ENCODE results near the gene MYOG.

MYOG gene

DNA sequence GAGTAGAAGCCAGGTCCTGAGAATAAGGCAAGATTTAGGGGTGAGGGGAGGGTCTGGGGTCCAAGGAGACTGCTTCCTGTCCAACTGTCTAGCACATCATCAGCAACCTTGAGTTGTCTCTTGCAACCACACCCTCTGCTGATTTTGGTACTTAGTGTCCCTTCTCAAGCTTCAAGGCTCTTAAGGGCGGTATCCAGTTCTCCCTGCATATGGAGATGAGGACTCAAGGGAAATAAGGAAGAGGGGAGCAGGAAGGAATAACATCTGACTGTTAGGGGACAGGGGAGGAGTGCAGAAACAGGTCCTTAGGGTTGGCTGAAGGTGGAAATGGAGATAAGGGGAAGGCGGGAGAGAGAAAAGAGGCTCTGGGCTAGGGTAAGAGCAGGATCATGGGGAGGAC, 12.3 kb downstream of the MYOG start:
- TF ChIP-seq, protein P1, sequence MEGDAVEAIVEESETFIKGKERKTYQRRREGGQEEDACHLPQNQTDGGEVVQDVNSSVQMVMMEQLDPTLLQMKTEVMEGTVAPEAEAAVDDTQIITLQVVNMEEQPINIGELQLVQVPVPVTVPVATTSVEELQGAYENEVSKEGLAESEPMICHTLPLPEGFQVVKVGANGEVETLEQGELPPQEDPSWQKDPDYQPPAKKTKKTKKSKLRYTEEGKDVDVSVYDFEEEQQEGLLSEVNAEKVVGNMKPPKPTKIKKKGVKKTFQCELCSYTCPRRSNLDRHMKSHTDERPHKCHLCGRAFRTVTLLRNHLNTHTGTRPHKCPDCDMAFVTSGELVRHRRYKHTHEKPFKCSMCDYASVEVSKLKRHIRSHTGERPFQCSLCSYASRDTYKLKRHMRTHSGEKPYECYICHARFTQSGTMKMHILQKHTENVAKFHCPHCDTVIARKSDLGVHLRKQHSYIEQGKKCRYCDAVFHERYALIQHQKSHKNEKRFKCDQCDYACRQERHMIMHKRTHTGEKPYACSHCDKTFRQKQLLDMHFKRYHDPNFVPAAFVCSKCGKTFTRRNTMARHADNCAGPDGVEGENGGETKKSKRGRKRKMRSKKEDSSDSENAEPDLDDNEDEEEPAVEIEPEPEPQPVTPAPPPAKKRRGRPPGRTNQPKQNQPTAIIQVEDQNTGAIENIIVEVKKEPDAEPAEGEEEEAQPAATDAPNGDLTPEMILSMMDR (IDR thresholded peaks at IDR 0.05): no peak
- TF ChIP-seq ZFX (IDR thresholded peaks at IDR 0.05; ENCODE audit: borderline replicate concordance): no peak
- no peak overlapping the region for H3K27ac ChIP-seq

DNA sequence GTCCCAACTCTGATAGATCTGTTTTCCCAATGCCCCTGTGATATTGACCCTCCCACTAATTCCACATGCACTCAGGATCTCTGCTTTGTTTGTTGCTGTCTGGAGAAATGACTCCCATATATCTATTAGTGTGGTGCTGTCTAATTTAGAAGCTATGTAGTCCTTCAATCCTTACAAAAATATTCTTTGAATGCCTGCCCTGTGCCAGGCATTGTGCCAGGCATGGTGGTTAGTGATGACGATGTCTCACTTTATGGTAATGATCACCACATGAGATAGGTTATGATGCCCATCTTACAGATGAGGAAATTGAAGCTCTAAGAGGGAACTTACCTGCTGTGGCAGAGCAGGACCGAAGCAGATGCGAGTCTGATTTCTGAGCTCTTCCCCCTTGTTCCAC, 12.9 kb downstream of the MYOG start:
- no peak for TF ChIP-seq ZFX (IDR thresholded peaks at IDR 0.05; ENCODE audit: borderline replicate concordance)
- TF ChIP-seq, protein P1 (IDR thresholded peaks at IDR 0.05): no peak

DNA sequence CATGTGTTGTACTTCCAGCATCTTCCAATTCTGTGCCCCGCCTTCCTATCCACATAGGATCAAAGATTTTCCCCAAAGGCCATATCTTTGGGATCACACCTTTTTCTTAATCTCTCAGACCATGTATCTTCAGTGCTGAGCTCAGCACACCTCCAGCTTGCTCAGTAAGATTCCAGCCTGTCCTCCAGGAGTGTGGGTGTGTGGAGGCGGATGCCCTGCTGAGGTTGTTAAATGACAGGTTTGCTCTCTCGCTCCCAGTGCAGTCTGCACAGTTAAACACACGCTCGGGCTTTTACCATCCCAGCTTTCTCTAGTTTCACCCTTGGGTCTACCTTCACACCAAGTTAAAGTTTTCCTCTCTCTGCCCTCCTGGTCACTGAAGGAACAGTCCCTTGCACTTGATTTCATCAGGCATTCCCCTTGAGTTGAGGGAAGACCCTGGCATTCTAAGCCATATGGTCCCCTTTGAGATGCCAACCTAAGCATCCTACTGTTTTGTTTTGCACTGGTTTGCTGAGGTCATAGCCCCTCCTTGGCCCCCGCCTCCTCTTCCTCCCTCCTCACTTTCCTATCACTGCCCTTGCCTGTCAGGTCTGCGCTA, 13.7 kb downstream of the MYOG start:
- no peak overlapping the region for H3K27ac ChIP-seq
- TF ChIP-seq, protein P1 (IDR thresholded peaks at IDR 0.05): no peak
- no peak for TF ChIP-seq ZFX (IDR thresholded peaks at IDR 0.05; ENCODE audit: borderline replicate concordance)

More for the DNA sequence above, 12.9 kb downstream of the MYOG start:
- no peak overlapping the region for H3K27ac ChIP-seq

DNA sequence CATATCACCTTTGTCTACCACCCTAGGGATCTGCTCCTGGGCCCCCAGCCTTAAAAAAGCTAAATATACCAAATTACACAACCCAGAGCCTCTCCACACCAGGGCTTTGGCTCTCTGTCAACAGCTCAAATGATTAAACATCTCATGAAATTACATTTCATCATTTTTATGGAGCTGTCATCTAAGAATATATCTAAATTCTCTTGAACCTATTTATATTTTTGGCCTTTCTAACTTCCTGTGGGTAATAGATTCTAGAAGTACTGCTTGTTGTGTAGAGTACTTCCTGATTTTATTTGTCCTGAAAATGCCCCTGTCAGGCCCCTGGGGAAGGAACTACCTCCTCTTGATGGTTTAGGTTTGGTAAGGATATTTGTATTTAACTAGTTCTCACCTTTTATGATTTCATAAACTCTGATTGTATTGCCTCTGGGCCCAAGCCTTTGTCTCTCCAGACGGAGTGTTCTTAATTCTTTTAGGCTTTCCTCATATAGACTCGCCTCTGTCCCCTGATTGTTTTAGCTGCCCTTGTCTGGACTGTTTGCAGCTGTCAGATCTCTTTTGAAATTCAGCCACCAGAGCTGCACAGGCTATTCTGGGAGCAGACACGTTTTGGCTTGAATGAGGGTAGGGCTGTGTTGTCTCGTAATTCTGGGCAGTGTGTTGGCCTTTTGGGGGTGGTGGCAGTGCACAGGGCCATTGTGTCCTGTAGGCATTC, 16.6 kb downstream of the MYOG start:
- H3K27ac ChIP-seq: no peak overlapping the region
- TF ChIP-seq, protein P1 (IDR thresholded peaks at IDR 0.05): no peak
- no peak for TF ChIP-seq ZFX (IDR thresholded peaks at IDR 0.05; ENCODE audit: borderline replicate concordance)

DNA sequence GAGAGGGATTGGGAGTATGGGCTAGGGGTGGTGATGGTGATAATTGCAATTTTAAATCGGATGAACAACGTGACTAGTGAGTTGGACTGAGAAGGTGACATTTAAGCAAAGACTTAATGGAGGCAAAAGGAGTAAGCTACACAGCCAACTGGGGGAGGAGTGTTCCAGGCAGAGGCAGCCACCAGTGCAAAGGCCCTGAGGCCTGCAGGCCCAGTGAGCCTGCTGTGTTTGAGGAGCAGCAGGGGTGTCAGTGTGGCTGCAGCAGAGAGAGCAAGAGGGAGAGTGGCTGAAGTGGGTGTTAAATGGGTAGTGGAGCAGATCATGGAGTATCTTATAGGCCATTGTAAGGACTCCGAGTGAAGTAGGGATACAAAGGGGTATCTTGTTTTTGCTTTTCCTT, 18.8 kb downstream of the MYOG start:
- TF ChIP-seq, protein P1 (IDR thresholded peaks at IDR 0.05): no peak
- TF ChIP-seq ZFX (IDR thresholded peaks at IDR 0.05; ENCODE audit: borderline replicate concordance): no peak
- no peak overlapping the region for H3K27ac ChIP-seq

DNA sequence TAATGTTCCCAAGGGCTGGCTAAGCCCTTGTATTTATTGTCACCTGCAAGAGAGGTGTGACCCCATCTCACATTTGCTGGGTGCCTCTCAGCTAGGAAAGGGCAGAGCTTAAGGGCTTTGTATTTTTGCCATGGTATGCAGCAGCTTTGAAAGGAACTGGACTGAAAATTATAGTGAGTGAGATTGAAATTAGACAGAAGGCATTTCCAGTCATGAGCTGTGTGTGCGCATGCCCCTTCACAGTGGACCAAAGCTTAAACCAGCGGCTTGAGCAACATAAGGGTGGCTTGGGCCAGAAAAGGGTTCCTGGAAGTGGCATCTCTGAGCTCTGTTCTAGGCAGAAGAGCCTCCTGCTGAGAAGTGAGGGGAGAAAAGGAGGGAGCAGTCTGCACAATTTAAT, 19.8 kb downstream of the MYOG start:
- no peak overlapping the region for H3K27ac ChIP-seq
- no peak for TF ChIP-seq ZFX (IDR thresholded peaks at IDR 0.05; ENCODE audit: borderline replicate concordance)
- TF ChIP-seq, protein P1 (IDR thresholded peaks at IDR 0.05): no peak

DNA sequence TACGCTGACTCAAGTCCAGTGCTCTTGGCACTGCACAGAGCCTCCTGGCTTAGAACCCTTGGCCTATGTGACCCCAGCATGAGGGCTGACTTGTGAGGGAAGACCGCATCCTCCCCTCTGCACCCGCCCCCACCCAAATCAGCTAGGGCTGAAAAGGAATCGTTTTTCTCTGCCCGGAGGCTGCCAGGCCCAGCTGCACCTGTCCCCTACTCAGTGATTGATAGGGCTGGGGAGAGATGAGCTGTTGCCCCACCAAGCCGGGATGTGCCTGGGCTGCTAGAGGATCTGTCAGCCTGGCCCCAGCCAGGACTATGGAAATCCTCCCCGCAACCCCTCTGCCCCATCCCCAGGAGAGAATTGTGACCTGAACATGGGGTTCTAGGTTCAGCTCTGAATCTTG, 20.6 kb downstream of the MYOG start:
- no peak overlapping the region for H3K27ac ChIP-seq
- TF ChIP-seq, protein P1 (IDR thresholded peaks at IDR 0.05): no peak
- no peak for TF ChIP-seq ZFX (IDR thresholded peaks at IDR 0.05; ENCODE audit: borderline replicate concordance)

Measured in 22Rv1 (cell line).